ENCODE data around the gene SLC23A1.
"Not testable (repeated sequence)": the region's sequence is repeated elsewhere in the genome, so short reads cannot be mapped to it uniquely, and the experiment has no call there.

SLC23A1 gene

DNA sequence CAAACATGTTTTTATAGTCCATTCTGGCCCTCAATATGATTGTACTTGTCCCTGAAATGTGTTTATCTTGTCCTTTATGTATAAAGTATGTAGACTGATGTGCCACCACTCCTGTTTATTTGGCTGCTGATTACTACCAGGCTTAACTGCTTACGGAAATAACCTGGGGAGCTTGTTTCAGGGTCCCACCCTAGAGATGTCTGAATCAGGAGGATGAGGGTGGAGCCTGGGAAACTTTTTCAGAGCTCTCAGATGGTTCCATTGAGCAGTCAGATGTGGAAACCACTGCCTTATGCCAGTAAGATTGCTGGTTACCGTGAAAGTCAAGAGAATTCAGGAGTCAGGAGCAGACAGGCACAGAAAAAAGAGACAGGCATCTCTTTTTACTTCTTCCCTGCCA, 19.2 kb downstream of the SLC23A1 start:
- FAIRE-seq, result no peak

GRCh38 chr5:139361835-139362429, 21.2 kb downstream of the SLC23A1 start:
- FAIRE-seq, result no peak

DNA sequence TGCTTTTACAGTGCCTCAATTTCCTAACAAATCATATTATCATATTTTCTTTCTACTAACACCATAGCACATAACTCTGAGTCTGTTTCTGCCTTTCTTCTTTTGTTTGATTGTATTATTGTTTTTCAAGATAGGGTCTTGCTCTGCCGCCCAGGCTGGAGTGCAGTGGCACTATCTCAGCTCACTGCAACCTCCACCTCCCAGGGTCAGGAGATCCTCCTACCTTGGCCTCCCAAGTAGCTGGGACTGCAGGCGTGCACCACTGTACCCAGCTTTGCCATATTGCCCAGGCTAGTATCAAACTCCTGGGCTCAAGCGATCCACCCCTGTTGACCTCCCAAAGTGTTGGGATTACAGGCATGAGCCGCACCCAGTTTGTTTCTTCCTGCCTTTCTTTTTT, 22.7 kb downstream of the SLC23A1 start:
- FAIRE-seq, result no peak

- FAIRE-seq, result no peak
Observed at GRCh38 chr5:139358064-139358463, 25.0 kb downstream of the SLC23A1 start.

GRCh38 chr5:139355900-139356299, 27.2 kb downstream of the SLC23A1 start:
- FAIRE-seq, result not testable (repeated sequence)

- no peak for FAIRE-seq
Observed at GRCh38 chr5:139354186-139354585, 28.9 kb downstream of the SLC23A1 start.

DNA sequence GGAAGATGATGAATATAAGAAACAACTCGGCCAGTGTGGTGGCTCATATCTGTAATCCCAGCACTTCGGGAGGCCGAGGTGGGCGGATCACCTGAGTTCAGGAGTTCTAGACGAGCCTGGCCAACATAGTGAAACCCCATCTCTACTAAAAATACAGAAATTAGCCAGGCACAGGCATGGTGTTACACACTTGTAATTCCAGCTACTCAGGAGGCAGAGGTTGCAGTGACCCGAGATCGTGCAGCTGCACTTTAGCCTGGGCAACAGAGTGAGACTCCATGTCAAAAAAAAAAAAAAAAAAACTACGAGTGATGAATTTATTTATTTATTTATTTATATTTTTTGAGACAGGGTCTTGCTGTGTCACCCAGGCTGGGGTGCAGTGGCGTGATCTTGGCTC, 35.2 kb downstream of the SLC23A1 start:
- FAIRE-seq, result not testable (repeated sequence)

GRCh38 chr5:139345442-139345841, 37.7 kb downstream of the SLC23A1 start:
- not testable (repeated sequence) for FAIRE-seq

GRCh38 chr5:139344177-139344576, 38.9 kb downstream of the SLC23A1 start:
- no peak for FAIRE-seq

DNA sequence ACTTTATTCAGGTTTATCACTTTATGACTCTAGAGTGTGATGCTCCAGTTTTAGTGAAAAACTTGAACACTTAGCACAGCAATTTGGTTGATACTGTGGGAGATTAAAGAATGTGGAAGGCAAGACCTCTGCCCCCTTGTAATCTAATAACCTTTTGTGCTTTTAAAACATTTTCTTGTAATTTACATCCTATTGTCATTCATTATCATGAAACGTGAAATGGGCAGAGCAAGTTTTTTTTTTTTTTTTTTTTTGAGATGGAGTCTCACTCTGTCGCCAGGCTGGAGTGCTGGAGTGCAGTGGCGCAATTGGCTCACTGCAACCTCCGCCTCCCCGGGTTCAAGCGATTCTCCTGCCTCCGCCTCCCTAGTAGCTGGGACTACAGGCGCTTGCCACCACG, 39.6 kb downstream of the SLC23A1 start:
- no peak for FAIRE-seq

- FAIRE-seq, result no peak
Observed at GRCh38 chr5:139342423-139342723, 40.7 kb downstream of the SLC23A1 start.

DNA sequence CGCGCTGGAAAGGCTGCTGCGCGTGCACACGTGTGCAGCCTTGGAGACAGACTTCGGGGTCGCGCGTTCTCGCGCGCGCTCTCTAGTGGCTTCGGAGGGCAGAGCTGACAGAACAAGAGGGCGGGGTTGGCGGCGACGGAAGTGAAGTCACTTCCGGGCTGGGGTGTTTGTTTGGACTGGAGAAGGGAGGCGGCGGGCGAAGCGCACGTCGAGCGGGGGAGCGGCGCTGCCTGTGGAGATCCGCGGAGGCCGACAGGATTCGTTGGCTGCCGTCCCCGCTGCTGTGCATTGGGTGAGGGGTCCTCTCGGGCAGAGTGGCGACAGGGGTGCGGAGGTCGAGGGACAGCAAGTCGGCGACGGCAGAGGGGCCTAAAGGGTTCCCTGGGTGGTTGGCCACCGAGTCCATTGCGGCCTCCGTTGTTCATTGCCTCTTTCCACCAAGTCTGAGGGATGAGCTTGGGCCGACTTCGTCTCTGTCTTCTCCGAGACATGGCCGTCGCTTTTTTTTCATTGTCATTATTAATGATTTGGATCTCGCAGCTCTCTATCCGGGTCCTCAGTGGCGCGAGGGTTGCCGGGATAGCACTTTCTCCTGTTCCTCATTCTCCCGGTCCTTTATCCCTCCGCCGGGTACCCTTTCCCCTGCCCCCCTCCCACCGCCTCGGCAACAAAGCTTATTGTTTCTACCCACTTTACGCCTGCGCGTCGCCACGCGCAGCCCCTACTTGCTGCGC, 41.2 kb downstream of the SLC23A1 start, which contains the start of gene PAIP2:
TSS of gene PAIP2 (plus strand) at position 166 of the 734 bp plus-strand sequence. CDS start 21,931 bp downstream, outside the sequence.
- FAIRE-seq, result no peak

DNA sequence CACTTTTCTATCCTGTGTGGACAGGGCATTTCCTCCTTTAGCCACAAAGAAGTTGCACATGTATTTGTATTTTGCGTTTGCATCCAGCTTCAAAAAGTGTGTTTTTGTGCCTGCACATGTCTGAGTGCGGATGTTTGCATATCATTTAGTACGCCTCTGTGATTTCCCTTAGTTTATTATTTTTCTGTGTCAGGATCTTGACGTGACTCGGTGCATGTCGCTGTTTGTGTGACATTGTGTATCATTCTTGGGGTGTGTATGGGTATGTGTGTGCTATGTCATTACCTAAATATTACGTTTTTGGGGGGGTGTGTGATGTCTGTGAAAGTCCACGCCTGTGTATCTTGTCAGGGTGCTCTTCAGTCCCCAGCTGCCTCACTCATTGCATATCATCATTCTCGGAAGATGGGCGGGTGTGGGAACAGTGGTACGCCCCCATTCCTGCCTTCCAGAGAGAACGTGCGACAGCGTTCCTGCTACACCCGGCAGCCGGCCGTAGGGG, 41.9 kb downstream of the SLC23A1 start:
- FAIRE-seq, result no peak

DNA sequence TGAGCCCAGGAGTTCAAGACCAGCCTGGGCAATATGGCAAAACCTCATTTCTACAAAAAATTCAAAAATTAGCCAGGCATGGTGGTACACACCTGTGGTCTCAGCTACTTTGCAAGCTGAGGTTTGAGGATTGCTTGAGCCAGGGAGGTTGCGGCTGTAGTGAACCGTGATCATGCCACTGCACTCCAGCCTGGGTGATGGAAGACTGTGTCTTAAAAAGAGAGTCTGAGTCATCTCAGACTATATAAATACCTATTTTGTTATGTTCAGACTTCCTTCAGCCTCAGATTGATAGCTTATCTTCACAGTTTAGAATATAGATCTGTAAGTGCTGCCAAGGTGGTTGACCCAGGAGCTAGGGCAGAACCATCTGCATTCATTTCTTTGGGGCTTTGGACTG, 43.0 kb downstream of the SLC23A1 start:
- no peak for FAIRE-seq

DNA sequence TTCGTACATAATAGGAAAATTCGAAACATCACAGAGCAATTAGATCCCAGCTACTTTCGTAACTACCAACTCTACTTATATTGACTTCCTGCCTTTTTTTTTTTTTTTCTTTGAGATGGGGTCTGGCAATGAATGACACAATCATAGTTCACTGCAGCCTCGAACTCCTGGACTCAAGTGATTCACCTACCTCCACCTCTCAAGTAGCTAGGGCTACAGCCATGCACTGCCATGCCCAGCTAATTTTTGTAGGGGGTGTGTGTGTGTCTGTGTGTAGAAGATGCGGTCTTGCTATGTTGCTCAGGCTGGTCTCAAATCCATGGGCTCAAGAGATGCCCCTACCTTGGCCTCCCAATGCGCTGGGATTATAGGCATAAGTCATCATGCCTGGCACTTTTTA, 47.3 kb downstream of the SLC23A1 start:
- no peak for FAIRE-seq
